ENCODE data around the gene GABBR2. TPM values are rescaled to one million over a fixed set of nuclear protein-coding genes. Genes with fewer than 3 reads are reported as not detected.
"Not testable (repeated sequence)": the region's sequence is repeated elsewhere in the genome, so short reads cannot be mapped to it uniquely, and the experiment has no call there.

The GABBR2 gene
- total RNA-seq, 1 experiment from 2014 or later = 1.9 TPM

- DNase-seq (ENCODE audit: low read depth) = no peak
Measured at GRCh38 chr9:98310752-98311392, 397.9 kb downstream of the GABBR2 start.

- peak; percentile 15 for DNase-seq (ENCODE audit: low read depth)
Measured at GRCh38 chr9:98306384-98307145, 402.2 kb downstream of the GABBR2 start.

- DNase-seq (ENCODE audit: low read depth) = no peak
Measured at GRCh38 chr9:98304381-98304780, 404.4 kb downstream of the GABBR2 start.

GRCh38 chr9:98303633-98304125, 405.1 kb downstream of the GABBR2 start:
- no peak for DNase-seq (ENCODE audit: low read depth)

GRCh38 chr9:98302938-98303632, 405.6 kb downstream of the GABBR2 start:
- DNase-seq (ENCODE audit: low read depth) = no peak

- DNase-seq (ENCODE audit: low read depth) = no peak
Measured at GRCh38 chr9:98302150-98302549, 406.6 kb downstream of the GABBR2 start.

- DNase-seq (ENCODE audit: low read depth) = no peak
Measured at GRCh38 chr9:98300611-98301010, 408.1 kb downstream of the GABBR2 start.

- DNase-seq (ENCODE audit: low read depth) = no peak
Measured at GRCh38 chr9:98298476-98298875, 410.3 kb downstream of the GABBR2 start.

- no peak for DNase-seq (ENCODE audit: low read depth)
Measured at GRCh38 chr9:98295824-98296223, 412.9 kb downstream of the GABBR2 start.

- no peak for DNase-seq (ENCODE audit: low read depth)
Measured at GRCh38 chr9:98291820-98292219, 416.9 kb downstream of the GABBR2 start.

- no peak for DNase-seq (ENCODE audit: low read depth)
Measured at GRCh38 chr9:98290411-98290810, 418.3 kb downstream of the GABBR2 start.

- no peak for DNase-seq (ENCODE audit: low read depth)
Measured at GRCh38 chr9:98289614-98290201, 419.0 kb downstream of the GABBR2 start.

GRCh38 chr9:98288881-98289280, 419.9 kb downstream of the GABBR2 start:
- DNase-seq (ENCODE audit: low read depth) = no peak

GRCh38 chr9:98287384-98287783, 421.4 kb downstream of the GABBR2 start:
- no peak for DNase-seq (ENCODE audit: low read depth)

GRCh38 chr9:98285446-98285845, 423.3 kb downstream of the GABBR2 start:
- DNase-seq (ENCODE audit: low read depth) = no peak

GRCh38 chr9:98284754-98285153, 424.0 kb downstream of the GABBR2 start:
- no peak for DNase-seq (ENCODE audit: low read depth)

- not testable (repeated sequence) for DNase-seq (ENCODE audit: low read depth)
Measured at GRCh38 chr9:98283143-98283542, 425.6 kb downstream of the GABBR2 start.

GRCh38 chr9:98281281-98281680, 427.5 kb downstream of the GABBR2 start:
- no peak for DNase-seq (ENCODE audit: low read depth)

- no peak for DNase-seq (ENCODE audit: low read depth)
Measured at GRCh38 chr9:98280574-98280973, 428.2 kb downstream of the GABBR2 start.

- no peak for DNase-seq (ENCODE audit: low read depth)
Measured at GRCh38 chr9:98280162-98280561, 428.6 kb downstream of the GABBR2 start.

- DNase-seq (ENCODE audit: low read depth) = no peak
Measured at GRCh38 chr9:98276907-98277469, 431.7 kb downstream of the GABBR2 start.
